Osteoblast (primary cell): Measurements from ENCODE around the gene GATAD2A. TPM values are rescaled to one million over a fixed set of nuclear protein-coding genes. Genes with fewer than 3 reads are reported as not detected.
A peak's percentile ranks its signal among the peaks of the same experiment; 100 is the strongest.

ENCODE experiments used
- DNase-seq: peaks from one replicate; pipeline ENCODE4 v3.0.0; 2011; ENCODE audit warnings: low spot score, mixed read lengths; ENCODE audit not compliant: insufficient read length; ENCODE audit errors: missing footprints
- H2AFZ ChIP-seq: 2 replicates; pipeline ENCODE4 v1.6.0; 2011; ENCODE audit warnings: mild to moderate bottlenecking, low read length
- H3K27ac ChIP-seq: 2 replicates; pipeline ENCODE4 v1.5.1; 2011; ENCODE audit warnings: mild to moderate bottlenecking, low read depth, low read length, moderate library complexity
- H3K27me3 ChIP-seq: 2 replicates; pipeline ENCODE4 v1.6.0; 2012; ENCODE audit warnings: mild to moderate bottlenecking, control low read depth, inconsistent platforms, low read length, moderate library complexity; ENCODE audit not compliant: insufficient read depth
- H3K36me3 ChIP-seq: 2 replicates; pipeline ENCODE4 v1.5.1; 2011; ENCODE audit warnings: mild to moderate bottlenecking, low read length, control low read depth, moderate library complexity; ENCODE audit not compliant: insufficient read depth
- H3K4me1 ChIP-seq: 2 replicates; pipeline ENCODE4 v1.5.1; 2011; ENCODE audit warnings: mild to moderate bottlenecking, low read length, control low read depth, moderate library complexity; ENCODE audit not compliant: insufficient read depth
- H3K4me2 ChIP-seq: 2 replicates; pipeline ENCODE4 v1.6.0; 2011; ENCODE audit warnings: mild to moderate bottlenecking, low read length; ENCODE audit not compliant: insufficient read depth
- H3K4me3 ChIP-seq: fragments of 200-600 bp; sonication (generic); 3 replicates; pipeline ENCODE4 v1.5.1; 2012; ENCODE audit warnings: mild to moderate bottlenecking, low read length, inconsistent platforms; ENCODE audit not compliant: insufficient read depth
- H3K79me2 ChIP-seq: 2 replicates; pipeline ENCODE4 v1.6.0; 2012; ENCODE audit warnings: mild to moderate bottlenecking, low read length, control low read depth, inconsistent platforms; ENCODE audit not compliant: insufficient read depth
- H3K9me3 ChIP-seq: 2 replicates; pipeline ENCODE4 v1.5.1; 2011; ENCODE audit warnings: low read depth, low read length, control low read depth
- H4K20me1 ChIP-seq: 2 replicates; pipeline ENCODE4 v1.6.0; 2012; ENCODE audit warnings: mild to moderate bottlenecking, low read length, control low read depth; ENCODE audit not compliant: insufficient read depth
- total RNA-seq: library from RNA; depleted of rRNA; stranded (reverse); fragments of >200 nt; gene quantifications from 2 replicates; pipeline ENCODE4 v1.2.3, GENCODE V29; 2012
- TF ChIP-seq, protein P1 (sequence below): IDR thresholded peaks from 2 replicates; pipeline ENCODE4 v1.5.1; 2011; ENCODE audit warnings: mild to moderate bottlenecking, low read depth, low read length, moderate library complexity; ENCODE audit errors: extremely low read depth

GATAD2A gene
- total RNA-seq, 1 donor: 48.9 TPM

DNA sequence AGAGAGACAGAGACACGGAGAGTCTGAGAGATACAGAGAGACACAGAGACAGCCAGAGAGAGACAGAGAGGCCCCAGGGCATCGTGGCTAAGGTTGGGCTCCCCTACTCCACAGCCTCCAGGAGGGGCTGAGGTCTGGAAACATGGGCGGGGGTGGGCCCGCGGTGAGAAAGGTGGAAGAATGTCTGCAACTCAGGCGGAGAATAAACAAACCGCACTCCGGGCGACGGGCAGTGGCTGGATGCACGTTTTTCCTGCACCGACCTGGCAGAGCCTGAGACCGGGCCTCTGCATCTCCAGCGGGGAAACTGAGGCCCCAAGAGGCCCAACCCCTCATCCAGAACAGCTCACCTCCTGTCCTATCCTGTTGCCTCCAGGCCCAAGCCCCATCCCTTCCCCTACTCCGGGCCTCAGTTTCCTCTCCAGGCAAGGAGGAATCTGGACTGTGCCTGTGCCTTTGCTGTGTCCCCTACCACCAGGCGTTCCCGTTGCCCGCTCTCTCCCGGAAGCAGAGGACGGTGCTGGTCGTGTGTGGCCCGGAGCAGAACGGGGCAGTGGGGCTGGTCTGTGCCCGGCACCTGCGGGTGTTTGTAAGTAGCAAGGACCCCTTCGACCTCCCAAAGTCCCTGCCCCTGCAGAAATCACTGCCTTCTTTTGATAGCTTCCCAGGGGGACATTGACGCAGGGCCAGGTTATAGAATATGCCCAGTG lies 129.2 kb downstream of the GATAD2A start:
- Histone ChIP-seq H3K36me3 (no peaks in the 10 kb centered on the region), H3K4me3 (no peak overlapping the region), H3K4me1 (peaks cover 15% of the 10 kb centered on the region), H3K4me2 (no peak overlapping the region), H2AFZ (no peak overlapping the region), H3K27me3 (peaks cover 14% of the 10 kb centered on the region), H3K9me3 (no peaks in the 10 kb centered on the region), H3K27ac (no peak overlapping the region), H3K79me2 (no peaks in the 10 kb centered on the region), H4K20me1 (peaks cover 4% of the 10 kb centered on the region)
- TF ChIP-seq, protein P1, sequence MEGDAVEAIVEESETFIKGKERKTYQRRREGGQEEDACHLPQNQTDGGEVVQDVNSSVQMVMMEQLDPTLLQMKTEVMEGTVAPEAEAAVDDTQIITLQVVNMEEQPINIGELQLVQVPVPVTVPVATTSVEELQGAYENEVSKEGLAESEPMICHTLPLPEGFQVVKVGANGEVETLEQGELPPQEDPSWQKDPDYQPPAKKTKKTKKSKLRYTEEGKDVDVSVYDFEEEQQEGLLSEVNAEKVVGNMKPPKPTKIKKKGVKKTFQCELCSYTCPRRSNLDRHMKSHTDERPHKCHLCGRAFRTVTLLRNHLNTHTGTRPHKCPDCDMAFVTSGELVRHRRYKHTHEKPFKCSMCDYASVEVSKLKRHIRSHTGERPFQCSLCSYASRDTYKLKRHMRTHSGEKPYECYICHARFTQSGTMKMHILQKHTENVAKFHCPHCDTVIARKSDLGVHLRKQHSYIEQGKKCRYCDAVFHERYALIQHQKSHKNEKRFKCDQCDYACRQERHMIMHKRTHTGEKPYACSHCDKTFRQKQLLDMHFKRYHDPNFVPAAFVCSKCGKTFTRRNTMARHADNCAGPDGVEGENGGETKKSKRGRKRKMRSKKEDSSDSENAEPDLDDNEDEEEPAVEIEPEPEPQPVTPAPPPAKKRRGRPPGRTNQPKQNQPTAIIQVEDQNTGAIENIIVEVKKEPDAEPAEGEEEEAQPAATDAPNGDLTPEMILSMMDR: no peak
- peak; percentile 87 for DNase-seq

DNA sequence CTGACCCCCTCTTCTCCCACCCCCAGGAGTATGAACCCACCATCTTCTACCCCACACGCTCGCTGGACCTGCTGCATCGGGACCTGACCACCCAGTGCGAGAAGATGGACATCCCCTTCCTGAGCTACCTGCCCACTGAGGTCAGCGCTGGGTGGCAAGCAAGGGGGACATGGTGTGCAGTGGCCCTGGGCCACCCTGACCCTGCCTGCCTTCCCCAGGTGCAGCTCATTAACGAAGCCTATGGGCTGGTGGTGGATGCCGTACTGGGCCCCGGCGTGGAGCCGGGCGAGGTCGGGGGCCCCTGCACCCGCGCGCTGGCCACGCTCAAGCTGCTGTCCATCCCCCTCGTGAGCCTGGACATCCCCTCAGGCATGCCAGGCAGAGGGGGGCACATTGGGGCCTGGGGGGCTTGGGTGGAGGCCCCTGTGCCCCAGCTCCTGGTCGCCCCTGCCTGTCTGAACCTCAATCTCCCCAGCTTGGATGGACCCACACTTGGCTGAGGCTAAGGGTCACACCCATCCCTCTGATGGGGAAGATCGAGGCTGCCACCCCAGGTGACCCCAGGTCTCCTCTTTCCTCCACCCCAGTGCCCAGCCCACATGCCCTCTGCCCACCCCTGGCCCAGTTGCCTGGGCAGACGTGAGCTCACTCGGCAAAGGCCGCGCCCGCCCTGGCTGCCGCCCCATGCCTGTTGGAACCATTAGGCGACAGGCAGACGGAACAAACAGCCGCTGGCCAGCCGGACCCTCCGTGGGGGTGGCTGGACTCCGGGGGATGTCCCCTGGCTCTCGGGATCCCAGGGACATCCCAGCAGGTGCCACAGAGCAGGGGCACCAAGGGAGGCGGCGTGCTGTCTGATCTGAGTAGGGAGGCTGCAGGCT lies 130.1 kb downstream of the GATAD2A start:
- no peaks in the 10 kb centered on the region for H3K9me3 ChIP-seq
- no peak overlapping the region for H2AFZ ChIP-seq
- no peaks in the 10 kb centered on the region for H3K79me2 ChIP-seq
- peaks cover 14% of the 10 kb centered on the region for H3K27me3 ChIP-seq
- no peaks in the 10 kb centered on the region for H3K36me3 ChIP-seq
- no peak overlapping the region for H3K27ac ChIP-seq
- H4K20me1 ChIP-seq: peaks cover 4% of the 10 kb centered on the region
- TF ChIP-seq, protein P1: no peak
- H3K4me1 ChIP-seq: peaks cover 13% of the 10 kb centered on the region
- no peak overlapping the region for H3K4me3 ChIP-seq
- H3K4me2 ChIP-seq: no peak overlapping the region
- DNase-seq: peak; percentile 88

DNA sequence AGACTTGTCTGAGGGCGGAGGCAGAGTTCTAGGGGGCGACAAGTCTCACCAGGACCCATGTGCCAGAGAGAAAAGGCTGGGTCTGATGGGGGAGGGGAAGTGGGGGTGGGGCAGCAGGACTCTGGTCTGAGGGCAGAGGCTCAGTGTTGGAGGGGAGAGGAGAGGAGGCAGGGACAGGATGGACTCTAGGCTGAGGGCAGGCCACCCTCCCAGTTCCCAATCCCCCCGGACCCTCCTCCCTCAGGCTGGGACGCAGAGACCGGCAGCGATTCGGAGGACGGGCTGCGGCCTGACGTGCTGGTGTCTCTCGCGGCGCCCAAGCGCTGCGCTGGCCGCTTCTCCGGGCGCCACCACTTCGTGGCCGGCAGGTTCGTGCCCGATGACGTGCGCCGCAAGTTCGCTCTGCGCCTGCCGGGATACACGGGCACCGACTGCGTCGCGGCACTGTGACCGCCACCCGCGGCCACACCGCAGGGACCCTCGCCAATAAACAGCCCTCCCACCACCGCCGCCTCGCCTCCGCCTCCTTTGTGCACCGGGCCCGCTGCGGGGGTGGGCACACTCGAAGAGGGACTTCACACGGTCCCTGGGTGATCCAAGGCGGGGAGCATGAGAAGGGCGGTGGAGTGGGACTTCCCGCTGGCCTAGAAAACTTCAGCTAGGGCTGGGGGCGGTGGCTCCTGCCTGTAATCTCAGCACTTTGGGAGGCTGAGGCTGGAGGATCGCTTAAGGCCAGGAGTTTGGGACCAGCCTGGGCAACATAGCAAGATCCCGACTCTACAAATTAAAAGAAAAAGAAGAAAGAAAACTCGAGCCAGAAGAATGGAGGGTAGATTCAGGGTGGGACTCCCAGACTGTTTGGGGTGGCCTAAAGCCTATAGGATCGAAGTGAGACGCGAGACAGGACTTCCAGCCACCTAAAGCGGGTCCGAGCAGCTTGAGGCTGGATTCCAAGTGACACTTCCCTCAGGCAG lies 131.9 kb downstream of the GATAD2A start:
- Histone ChIP-seq H4K20me1 (peaks cover 4% of the 10 kb centered on the region), H3K9me3 (no peaks in the 10 kb centered on the region), H3K4me2 (peak overlapping the region; percentile 58), H2AFZ (no peak overlapping the region), H3K36me3 (no peaks in the 10 kb centered on the region), H3K27ac (no peak overlapping the region), H3K27me3 (peaks cover 14% of the 10 kb centered on the region), H3K79me2 (no peaks in the 10 kb centered on the region), H3K4me3 (peak overlapping the region; percentile 37), H3K4me1 (peaks cover 13% of the 10 kb centered on the region)
- peak; percentile 94 for DNase-seq
- TF ChIP-seq, protein P1: no peak
